Esophagus squamous epithelium (tissue), 5 donors: Measurements from ENCODE around the gene SPG11. TPM values are rescaled to one million over a fixed set of nuclear protein-coding genes. Genes with fewer than 3 reads are reported as not detected.

Experiments used
- DNase-seq: peaks from one replicate; lab custom pipeline; 2025; lab: John Stamatoyannopoulos, UW
- H3K27ac ChIP-seq, 4 donors: fragments of 200-600 bp; sonication (generic); one replicate each; pipeline ENCODE4 v1.5.1; 2016 to 2019; ENCODE audit warnings: mild to moderate bottlenecking in 1 of 4
- H3K27me3 ChIP-seq, 4 donors: fragments of 200-600 bp; sonication (generic); 1 replicate in 3 of 4; 2 replicates in 1 of 4; pipeline versions ENCODE4 v1.5.1 to v1.6.0; 2017 to 2021; ENCODE audit warnings: antibody characterized with exemption in 1 of 4
- H3K36me3 ChIP-seq, 3 donors: fragments of 200-600 bp; sonication (generic); one replicate each; pipeline ENCODE4 v1.5.1; 2016 to 2019
- H3K4me1 ChIP-seq, 3 donors: fragments of 200-600 bp; sonication (generic); one replicate each; pipeline ENCODE4 v1.5.1; 2017 to 2019
- H3K4me3 ChIP-seq, 4 donors: fragments of 200-600 bp; sonication (generic); 1 replicate in 3 of 4; 2 replicates in 1 of 4; pipeline ENCODE4 v1.5.1; 2016 to 2019; ENCODE audit warnings: mild to moderate bottlenecking in 2 of 4, moderate library complexity in 1 of 4
- H3K9me3 ChIP-seq, 3 donors: fragments of 200-600 bp; sonication (generic); one replicate each; pipeline ENCODE4 v1.5.1; 2016 to 2019
- POLR2A ChIP-seq, 4 donors: fragments of 450-650 bp; IDR thresholded peaks; one replicate each; pipeline ENCODE4 v1.6.1; 2017; ENCODE audit warnings: antibody characterized with exemption in 4 of 4, mild to moderate bottlenecking in 4 of 4, moderate library complexity in 3 of 4
- WGBS, 2 donors: methylation state at CpG; one replicate each; pipeline ENCODE4 v1.1.5; 2018; 5-methylcytosine and 5-hydroxymethylcytosine counted together
- intact Hi-C: fragments of 100-400 bp; cut with DNase I; formaldehyde crosslinking; loops from one replicate; pipeline ENCODE4 v1.15.0; 2022
- total RNA-seq, 4 donors: library from RNA; depleted of rRNA; stranded (reverse); fragments of >200 nt; gene quantifications; one replicate each; pipeline ENCODE4 v1.1.0, GENCODE V29; 2016
- TF ChIP-seq, protein P1 (sequence below), 6 experiments: fragments of 450-650 bp in 4 of 6; fragments of 200-600 bp in 2 of 6; sonication (generic) in 2 of 6; IDR thresholded peaks; one replicate each; pipeline ENCODE4 v1.5.1; 2016 to 2019; ENCODE audit warnings: antibody characterized with exemption in 6 of 6, mild to moderate bottlenecking in 4 of 6, moderate library complexity in 4 of 6
- donor health status: DM: yes; HTN: yes; CAD: no.

SPG11 gene
- total RNA-seq, 4 donors from 2014 or later: 43.9 to 84.3 (median 50.0) TPM

DNA sequence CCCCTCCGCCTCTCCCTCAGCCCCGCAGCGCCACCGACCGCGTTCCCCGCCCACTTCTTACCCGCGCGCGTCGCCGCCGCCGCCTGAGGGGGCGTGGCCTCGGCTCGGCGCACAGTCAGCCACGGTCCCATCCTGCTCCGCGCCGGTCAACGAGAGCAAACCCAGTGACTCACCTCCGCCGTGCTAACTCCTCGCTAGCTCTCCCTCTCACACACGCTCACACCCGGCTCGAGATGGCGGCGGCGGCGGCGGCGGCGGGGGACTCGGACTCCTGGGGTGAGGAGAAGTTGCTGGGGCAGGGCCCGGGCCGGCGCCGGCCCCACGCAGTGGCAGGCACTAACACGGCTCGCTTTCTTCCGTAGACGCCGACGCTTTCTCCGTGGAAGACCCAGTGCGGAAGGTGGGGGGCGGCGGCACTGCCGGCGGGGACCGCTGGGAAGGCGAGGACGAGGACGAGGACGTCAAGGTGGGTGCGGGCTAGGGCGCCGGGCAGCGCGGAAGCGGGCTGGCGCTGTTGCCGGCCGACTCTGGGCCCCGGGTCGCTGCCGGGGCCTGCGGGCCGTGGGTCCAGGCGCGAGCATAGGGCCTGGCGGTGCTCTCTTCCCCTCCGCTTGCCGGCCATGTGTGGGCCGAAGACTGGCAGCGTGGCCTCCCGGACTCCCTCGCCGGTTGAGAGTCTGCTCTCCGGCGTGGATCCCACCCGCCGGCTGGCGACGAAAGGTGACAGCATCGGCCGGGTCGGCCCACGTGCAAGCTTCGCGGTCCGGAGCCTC, 126.3 kb downstream of the SPG11 start, which contains the start of gene EIF3J:
TSS of gene EIF3J (plus strand) at position 186 of the 773 bp plus-strand sequence. CDS start at position 234, 48 bp downstream.
- 0% methylated on average over 15 to 19 of the region's 97 CpGs for WGBS, 2 donors
- no peaks in the 10 kb centered on the region for H3K9me3 ChIP-seq
- peaks cover 10 to 71% (median 27%) of the 10 kb centered on the region in 3 donors for H3K4me1 ChIP-seq
- intact Hi-C loops: no loop called here
- H3K27ac ChIP-seq: peak within 1 kb of the TSS; percentile 97 to 99 (median 98)
- no peaks in the 10 kb centered on the region for H3K27me3 ChIP-seq
- H3K36me3 ChIP-seq: peaks cover 0 to 33% (median 4%) of the 10 kb centered on the region in 3 donors
- H3K4me3 ChIP-seq: peak within 1 kb of the TSS; percentile 96 to 98 (median 98)
- peak in 3 of 4 donors; percentile 55 to 79 (median 68) for TF ChIP-seq POLR2A (IDR thresholded peaks at IDR 0.05)
- TF ChIP-seq, protein P1, sequence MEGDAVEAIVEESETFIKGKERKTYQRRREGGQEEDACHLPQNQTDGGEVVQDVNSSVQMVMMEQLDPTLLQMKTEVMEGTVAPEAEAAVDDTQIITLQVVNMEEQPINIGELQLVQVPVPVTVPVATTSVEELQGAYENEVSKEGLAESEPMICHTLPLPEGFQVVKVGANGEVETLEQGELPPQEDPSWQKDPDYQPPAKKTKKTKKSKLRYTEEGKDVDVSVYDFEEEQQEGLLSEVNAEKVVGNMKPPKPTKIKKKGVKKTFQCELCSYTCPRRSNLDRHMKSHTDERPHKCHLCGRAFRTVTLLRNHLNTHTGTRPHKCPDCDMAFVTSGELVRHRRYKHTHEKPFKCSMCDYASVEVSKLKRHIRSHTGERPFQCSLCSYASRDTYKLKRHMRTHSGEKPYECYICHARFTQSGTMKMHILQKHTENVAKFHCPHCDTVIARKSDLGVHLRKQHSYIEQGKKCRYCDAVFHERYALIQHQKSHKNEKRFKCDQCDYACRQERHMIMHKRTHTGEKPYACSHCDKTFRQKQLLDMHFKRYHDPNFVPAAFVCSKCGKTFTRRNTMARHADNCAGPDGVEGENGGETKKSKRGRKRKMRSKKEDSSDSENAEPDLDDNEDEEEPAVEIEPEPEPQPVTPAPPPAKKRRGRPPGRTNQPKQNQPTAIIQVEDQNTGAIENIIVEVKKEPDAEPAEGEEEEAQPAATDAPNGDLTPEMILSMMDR (IDR thresholded peaks at IDR 0.05): no peak
- peak; percentile 83 for DNase-seq

DNA sequence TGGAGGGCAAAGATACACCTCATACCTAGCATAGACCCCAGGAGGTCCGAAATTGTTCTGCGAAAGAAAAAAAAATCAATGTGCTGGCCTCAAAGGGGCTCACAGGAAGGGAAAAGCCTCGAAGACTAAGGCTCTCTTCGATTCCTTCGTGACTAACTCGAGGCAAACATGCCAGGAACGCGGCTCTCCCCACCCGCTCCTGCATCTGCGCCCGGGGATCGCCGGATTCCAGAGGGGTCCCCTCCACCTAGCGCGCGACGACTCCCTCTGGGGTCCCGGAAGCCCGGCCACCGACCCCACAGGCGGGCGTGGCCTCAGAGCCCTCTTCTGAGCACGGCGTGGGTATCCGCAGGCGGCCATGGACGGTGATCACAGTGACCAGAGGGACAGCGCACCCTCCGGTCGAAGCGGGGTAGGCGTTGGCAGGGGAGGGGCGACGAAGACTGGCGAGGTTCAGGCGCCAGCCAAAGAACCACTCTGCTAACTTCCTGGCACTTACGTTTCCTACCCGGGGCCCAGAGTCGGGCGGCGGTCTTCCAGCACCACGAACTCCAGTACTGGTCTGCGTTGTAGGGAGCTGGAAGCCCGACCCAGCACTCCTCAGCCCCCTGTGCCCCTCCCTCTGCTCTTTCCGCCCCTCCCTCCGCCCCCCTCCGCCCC, 127.0 kb downstream of the SPG11 start:
- H3K4me1 ChIP-seq: peaks cover 7 to 63% (median 20%) of the 10 kb centered on the region in 3 donors
- peak in 2 of 4 donors; percentile 72 to 75 for TF ChIP-seq POLR2A (IDR thresholded peaks at IDR 0.05)
- TF ChIP-seq, protein P1 (IDR thresholded peaks at IDR 0.05): peak in 4 of 6 experiments; percentile 33 to 48 (median 38)
- peak; percentile 72 for DNase-seq
- intact Hi-C loops: no loop called here
- H3K4me3 ChIP-seq: peak overlapping the region; percentile 96 to 98 (median 98)
- peak overlapping the region; percentile 97 to 99 (median 98) for H3K27ac ChIP-seq
- H3K27me3 ChIP-seq: no peaks in the 10 kb centered on the region
- no peaks in the 10 kb centered on the region for H3K9me3 ChIP-seq
- peaks cover 0 to 31% (median 4%) of the 10 kb centered on the region in 3 donors for H3K36me3 ChIP-seq
- 0% methylated on average over 18 to 31 of the region's 47 CpGs for WGBS, 2 donors

DNA sequence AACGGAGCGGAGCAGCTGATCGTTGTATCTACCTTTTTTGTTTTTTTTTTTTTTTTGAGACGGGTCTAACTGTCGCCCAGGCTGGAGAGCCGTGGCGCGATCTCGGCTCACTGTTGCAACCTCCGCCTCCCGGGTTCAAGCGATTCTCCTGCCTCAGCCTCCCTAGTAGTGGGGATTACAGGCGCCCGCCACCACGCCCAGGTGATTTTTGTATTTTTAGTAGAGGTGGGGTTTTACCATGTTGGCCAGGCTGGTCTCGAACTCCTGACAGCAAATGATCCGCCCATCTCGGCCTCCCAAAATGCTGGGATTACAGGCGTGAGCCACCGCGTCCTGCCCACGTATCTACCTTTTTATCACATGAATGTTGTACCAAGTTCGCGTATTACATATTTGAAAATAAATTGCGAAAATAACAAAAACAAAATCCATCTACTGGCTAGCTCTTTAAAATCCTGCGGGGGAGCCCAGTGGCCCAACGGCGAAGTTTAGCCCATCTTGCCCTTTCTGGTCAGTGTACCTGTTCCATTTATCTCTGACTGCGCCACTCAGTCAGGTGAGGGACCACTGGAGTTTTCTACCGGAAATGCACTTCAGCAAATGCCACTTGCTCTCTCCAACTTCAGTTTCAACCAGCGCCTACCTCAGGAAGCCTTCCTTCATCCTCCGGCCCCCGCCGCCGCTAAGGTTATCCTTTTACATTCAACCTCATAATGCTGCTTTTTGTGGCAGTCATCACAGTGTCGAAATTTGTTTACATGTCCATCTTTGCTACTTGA, 127.8 kb downstream of the SPG11 start:
- Histone ChIP-seq H3K36me3 (peaks cover 0 to 24% (median 4%) of the 10 kb centered on the region in 3 donors), H3K4me1 (peaks cover 7 to 56% (median 13%) of the 10 kb centered on the region in 3 donors), H3K27me3 (no peaks in the 10 kb centered on the region), H3K27ac (peak overlapping the region; percentile 97 to 99 (median 98)), H3K4me3 (peak overlapping the region; percentile 96 to 98 (median 98)), H3K9me3 (no peaks in the 10 kb centered on the region)
- WGBS, 2 donors: 55 to 57% methylated on average over 27 to 36 of the region's 36 CpGs
- no peak for DNase-seq
- TF ChIP-seq, protein P1 (IDR thresholded peaks at IDR 0.05): no peak
- TF ChIP-seq POLR2A (IDR thresholded peaks at IDR 0.05): no peak
- intact Hi-C loops: no loop called here

DNA sequence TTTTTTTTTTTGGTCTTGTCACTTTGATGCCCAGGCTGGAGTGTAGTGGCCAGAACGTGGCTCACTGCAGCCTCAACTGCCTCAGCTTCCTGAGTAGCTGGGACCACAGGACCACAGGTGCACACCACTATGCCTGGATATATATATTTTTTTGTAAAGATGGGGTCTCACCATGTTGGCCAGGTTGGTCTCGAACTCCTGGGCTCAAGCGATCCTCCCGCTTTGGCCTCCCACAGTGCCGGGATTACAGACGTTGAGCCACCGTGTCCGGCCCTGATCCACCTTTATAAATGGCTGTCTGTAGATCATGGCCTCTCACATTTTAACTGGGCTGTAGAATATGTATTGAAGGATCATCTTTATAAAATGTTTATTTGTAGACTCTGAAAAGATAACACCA, 128.4 kb downstream of the SPG11 start:
- Histone ChIP-seq H3K27me3 (no peaks in the 10 kb centered on the region), H3K4me1 (peaks cover 7 to 50% (median 11%) of the 10 kb centered on the region in 3 donors), H3K9me3 (no peaks in the 10 kb centered on the region), H3K27ac (no peak overlapping the region), H3K4me3 (no peak overlapping the region), H3K36me3 (peaks cover 0 to 24% (median 4%) of the 10 kb centered on the region in 3 donors)
- no peak for DNase-seq
- TF ChIP-seq POLR2A (IDR thresholded peaks at IDR 0.05): no peak
- TF ChIP-seq, protein P1 (IDR thresholded peaks at IDR 0.05): no peak
- intact Hi-C loops: no loop called here
- WGBS, 2 donors: 91 to 94% methylated on average over 8 of the region's 8 CpGs
